GM12865 (cell line): ENCODE data around the gene LSM3.

Experiments
- DNase-seq: peaks from one replicate; pipeline ENCODE4 v3.0.0; 2010; ENCODE audit warnings: low read depth
- H3K4me3 ChIP-seq: 2 replicates; pipeline ENCODE4 v1.5.1; 2011; ENCODE audit warnings: mild to moderate bottlenecking, low read depth, low read length, control low read depth
- CTCF ChIP-seq: IDR thresholded peaks from 2 replicates; pipeline ENCODE4 v1.5.1; 2011; ENCODE audit warnings: low read length, control low read depth, low read depth, inconsistent platforms; ENCODE audit not compliant: insufficient read depth; ENCODE audit errors: missing control alignments

Gene LSM3

DNA sequence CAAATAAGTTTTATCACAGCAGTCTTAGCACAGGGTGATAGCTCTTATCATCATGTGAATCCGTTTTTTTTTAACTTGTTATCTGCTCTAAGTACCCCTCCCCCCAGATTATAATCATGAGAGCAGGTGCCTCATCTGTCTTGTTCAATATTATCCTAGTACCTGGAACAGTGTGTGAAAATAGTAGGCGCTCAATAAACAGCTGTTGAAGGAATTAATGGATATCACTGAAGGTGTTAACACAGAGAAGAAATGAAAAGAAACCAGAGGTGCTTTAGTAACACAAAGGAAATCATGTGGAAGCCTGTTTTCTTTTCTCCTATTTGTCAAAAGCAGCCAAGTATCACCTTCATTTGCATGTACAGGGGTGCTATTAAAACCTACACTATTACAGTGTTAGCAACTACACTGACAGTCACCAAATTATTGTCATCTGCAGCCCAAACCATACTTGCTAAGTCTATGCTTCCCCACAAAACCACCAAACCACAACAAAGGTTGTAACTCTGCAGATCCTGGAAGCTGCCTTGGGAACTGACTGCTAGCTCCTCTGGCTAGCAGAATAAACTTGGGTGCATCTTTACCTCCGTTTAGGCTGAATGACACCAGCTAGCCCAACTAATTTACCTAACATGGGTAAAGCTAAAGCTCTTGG, 3.1 kb upstream of the LSM3 start:
- H3K4me3 ChIP-seq: peak overlapping the region; percentile 30
- no peak for TF ChIP-seq CTCF
- peak; percentile 66 for DNase-seq

- peak overlapping the region; percentile 85 for H3K4me3 ChIP-seq
- DNase-seq: no peak
- TF ChIP-seq CTCF: no peak
These were observed 904 bp upstream of the LSM3 start for GRCh38 chr3:14177580-14178246.

- peak overlapping the region; percentile 85 for H3K4me3 ChIP-seq
- DNase-seq: no peak
- no peak for TF ChIP-seq CTCF
These were observed 473 bp downstream of the LSM3 start for GRCh38 chr3:14179114-14179465.

- DNase-seq: no peak
- peak overlapping the region; percentile 85 for H3K4me3 ChIP-seq
- no peak for TF ChIP-seq CTCF
These were observed 1.2 kb downstream of the LSM3 start for GRCh38 chr3:14179795-14180194.

DNA sequence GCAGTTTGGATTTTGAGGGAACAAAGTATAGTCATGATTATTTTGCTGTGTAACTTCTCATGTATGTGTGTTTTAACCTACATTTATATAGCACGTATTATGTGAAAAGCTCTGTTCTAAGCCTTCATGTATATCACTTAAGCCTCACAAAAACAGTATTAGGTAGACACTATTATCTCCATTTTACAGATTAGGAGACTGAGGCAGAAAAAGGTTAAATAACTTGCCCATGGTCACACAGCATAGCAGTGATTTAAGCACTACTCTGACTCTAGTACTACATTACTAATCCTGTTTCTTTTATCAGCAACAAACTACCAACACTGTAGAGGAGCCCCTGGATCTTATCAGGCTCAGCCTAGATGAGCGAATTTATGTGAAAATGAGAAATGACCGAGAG, 2.6 kb downstream of the LSM3 start:
- no peak overlapping the region for H3K4me3 ChIP-seq
- no peak for TF ChIP-seq CTCF
- DNase-seq: no peak

DNA sequence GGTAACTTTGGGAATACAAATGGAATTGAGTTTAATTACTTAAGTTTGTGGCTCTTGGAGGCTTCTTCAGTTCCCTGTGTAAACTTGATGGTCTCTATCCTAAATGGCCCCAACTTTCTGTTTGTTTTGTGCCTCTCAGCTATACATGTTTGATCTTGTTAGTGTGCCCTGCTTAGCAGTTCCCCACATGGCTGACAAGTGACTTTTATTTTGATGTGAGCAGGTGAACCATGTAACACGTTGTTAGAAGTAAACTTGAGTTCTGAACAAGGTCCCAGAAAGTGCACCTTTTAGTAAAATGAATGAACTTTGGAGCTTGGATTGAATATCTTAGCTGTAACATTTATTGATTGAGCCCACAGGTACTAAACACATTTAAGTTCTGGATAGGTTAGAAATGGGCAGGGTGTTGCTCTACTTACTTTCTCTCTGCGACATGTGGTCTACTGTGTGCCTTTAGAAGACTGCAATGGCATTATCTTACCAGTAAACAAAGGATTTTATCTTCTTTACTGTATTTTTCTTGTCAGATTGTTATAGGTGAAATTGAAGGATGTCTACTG, 4.5 kb downstream of the LSM3 start:
- no peak for DNase-seq
- no peak overlapping the region for H3K4me3 ChIP-seq
- TF ChIP-seq CTCF: no peak
